ENCODE results near the gene GRIPAP1.

- TF ChIP-seq CTCF (IDR thresholded peaks at IDR 0.05) (no peak), POLR2A (IDR thresholded peaks at IDR 0.05) (no peak), POLR2AphosphoS5 (IDR thresholded peaks at IDR 0.05) (no peak)
Measured at GRCh38 chrX:48956728-48957414, 45.2 kb downstream of the GRIPAP1 start.
